Right renal cortex interstitium (tissue), 3 donors: ENCODE data around the gene PEA15. TPM values are rescaled to one million over a fixed set of nuclear protein-coding genes. Genes with fewer than 3 reads are reported as not detected.

ENCODE experiments used
- DNase-seq, 3 donors: peaks; one replicate each; pipeline ENCODE4 v3.0.0-alpha.2; 2013; ENCODE audit warnings: low read depth in 3 of 3, low spot score in 2 of 3
- polyA plus RNA-seq, 3 donors: library from polyadenylated mRNA; unstranded; fragments of 120-200 nt; gene quantifications; one replicate each; pipeline ENCODE4 v1.2.1, GENCODE V29; 2013; ENCODE audit not compliant: insufficient read length in 3 of 3

The PEA15 gene
- polyA plus RNA-seq = 100 to 1,000 TPM; 129 to 136 (median 132) TPM

DNA sequence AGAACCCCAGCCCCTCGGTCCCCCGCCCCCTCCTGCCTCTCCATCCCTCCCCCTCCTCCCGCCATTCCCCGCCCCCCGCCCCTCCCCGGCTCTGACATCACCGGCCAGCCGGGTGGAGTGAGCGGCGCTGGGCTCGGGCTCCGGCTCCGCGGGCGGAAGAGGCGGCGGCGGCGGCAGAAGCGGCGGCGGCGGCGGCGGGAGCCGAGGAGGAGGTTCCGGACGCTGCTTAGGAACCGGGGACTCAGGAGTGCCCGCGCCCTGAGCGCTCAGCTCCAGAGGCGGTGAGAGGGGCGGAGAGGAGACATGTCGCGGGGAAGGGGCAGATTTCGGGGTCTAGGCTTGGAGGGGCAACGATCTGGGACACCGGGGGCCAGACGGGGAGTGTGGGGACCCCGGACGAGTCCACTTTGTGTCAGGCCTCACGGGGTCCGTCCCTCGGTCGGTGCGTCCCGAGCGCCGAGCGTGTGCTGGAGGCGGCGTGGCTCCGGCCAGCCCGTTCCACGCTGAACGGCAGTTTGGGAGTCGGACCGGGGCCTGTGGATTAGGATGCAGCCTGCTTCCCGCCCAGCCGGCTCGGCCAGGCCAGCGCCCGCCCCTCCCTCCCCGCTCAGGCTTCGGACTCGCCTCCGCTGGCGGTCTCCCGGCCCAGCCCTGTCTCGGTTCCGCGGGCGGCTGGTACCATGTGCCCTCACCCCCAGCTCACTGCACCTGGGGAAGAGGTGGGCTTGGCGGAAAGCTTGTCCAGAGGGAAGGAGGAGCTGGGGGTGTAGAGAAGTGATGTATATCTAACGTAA is at the start of gene PEA15:
Gene PEA15, plus strand, starts transcription at position 143 of the 794 bp plus-strand sequence. CDS start 6,161 bp downstream, outside the sequence.
- no peak for DNase-seq

GRCh38 chr1:160156361-160156760 is 48.8 kb upstream of the PEA15 start:
- no peak for DNase-seq

DNA sequence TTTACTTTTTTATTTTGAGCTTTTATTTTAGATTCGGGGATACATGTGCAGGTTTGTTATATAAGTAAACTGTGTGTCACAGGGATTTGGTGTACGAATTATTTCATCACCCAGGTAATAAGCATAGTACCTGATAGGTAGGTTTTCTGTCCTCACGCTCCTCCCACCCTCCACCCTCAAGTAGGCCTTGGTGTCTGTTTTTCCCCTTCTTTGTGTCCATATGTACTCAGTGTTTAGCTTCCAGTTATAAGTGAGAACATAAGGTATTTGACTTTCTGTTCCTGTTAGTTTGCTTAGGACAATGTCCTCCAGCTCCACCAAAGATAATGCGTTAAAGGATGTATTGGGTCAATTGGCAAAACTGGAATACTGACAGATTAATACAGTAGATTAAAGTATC is 48.0 kb upstream of the PEA15 start:
- no peak for DNase-seq

DNA sequence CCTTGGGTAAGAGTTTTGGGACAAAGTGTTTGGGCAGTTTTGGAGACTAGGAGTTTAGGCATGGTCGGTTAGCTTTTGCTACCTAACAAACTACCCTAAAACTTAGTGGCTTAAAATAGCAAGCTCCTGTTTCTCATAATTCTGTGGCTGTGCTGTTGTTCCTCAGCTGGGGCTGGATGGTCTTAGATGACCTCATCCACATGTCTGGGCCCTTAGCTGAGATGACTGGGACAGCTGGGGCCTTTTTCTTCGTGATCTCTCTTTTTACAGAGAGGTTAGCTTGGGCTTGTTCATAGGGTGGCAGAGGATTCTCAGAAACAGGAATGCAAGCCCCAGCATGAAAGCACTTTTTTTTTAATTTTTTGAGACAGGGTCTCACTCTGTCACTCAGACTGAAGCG is 47.2 kb upstream of the PEA15 start:
- DNase-seq = no peak

DNA sequence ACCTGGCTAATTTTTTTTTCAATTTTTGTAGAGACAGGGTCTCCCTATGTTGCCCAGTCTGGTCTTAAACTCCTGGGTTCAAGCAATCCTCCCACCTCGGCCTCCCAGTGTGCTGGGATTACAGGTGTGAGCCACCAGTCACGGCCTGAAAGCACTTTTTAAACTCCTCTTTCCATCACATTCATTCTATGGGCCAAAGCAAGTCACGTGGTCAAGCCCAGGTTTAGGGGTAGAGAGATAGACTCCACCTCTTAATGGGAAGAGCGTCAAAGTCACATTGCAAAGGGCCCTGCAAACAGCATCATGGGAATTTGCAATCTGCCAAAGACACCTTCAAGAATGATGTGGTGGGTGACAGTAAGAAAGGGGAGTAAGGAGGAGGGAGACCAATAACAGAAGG is 46.6 kb upstream of the PEA15 start:
- no peak for DNase-seq

- DNase-seq = no peak
Measured at GRCh38 chr1:160159846-160160245, 45.3 kb upstream of the PEA15 start.

DNA sequence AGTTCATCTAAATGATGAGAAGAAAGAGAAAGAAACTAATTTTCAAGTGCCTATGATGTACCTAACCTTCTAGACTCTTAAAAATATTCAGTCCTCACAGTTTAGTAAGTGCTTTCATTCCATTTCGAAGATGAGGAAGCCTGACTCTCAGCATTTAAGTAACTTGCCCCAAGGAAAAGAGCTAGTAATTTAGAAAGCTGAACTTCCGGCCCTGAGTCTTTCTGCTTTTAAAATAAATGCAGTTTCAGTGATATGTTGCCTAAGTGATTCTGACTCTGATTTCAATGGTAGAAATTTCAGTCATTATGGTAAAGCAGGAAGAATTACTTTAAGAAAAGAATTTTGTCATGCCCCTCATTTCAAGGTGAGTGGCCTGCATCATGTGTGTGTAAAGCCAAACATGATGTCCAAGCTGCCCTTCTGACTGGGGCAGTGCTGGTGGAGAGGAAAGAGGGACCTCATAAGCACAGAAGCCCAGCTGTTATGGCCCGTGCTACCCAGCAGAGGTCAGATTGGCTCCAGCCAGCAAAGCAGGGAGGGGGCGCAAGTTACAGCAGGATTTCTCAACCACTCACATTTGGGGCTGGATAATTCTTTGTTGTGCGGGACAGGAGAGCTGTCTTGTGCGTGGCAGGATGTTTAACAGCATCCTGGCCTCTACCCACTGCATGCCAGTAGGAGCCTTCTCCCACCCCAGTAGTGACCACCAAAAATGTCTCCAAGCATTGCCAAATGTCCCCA is 43.0 kb upstream of the PEA15 start:
- DNase-seq = no peak

- no peak for DNase-seq
Measured at GRCh38 chr1:160162931-160163330, 42.3 kb upstream of the PEA15 start.

GRCh38 chr1:160163615-160164014 is 41.6 kb upstream of the PEA15 start:
- DNase-seq = no peak

DNA sequence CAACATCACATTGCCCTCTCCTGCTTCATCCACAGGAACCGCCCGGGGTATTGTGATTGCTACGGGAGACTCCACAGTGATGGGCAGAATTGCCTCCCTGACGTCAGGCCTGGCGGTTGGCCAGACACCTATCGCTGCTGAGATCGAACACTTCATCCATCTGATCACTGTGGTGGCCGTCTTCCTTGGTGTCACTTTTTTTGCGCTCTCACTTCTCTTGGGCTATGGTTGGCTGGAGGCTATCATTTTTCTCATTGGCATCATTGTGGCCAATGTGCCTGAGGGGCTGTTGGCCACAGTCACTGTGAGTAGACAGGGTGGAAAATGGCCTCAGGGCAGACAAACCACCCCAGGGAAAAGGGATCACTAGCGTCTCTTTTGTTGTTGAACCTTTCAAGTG is 41.1 kb upstream of the PEA15 start:
- DNase-seq = no peak

DNA sequence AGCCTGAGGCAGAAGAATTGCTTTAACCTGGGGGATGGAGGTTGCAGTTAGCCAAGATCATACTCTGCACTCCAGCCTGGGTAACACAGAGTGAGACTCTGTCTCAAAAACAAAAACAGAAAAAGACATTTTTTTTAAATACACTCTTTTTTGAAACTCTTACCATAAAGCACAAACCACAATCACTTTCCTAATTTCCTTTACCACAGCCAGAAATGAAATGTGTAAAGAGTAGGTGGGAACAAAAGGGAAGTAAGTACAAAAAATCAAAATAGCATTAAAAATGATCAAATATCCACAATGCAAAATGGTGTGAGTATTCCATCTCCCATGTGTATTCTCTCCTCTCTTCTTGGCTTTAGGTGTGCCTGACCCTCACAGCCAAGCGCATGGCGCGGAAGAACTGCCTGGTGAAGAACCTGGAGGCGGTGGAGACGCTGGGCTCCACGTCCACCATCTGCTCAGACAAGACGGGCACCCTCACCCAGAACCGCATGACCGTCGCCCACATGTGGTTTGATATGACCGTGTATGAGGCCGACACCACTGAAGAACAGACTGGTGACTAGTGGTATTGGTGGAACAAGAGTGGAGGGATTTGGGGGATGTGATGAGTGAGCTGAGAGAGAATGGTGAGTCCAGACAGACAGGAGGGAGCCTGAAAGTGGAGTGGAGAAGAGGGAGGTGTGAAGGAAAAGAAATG is 38.9 kb upstream of the PEA15 start:
- DNase-seq = no peak

GRCh38 chr1:160167056-160167455 is 38.1 kb upstream of the PEA15 start:
- DNase-seq = no peak

DNA sequence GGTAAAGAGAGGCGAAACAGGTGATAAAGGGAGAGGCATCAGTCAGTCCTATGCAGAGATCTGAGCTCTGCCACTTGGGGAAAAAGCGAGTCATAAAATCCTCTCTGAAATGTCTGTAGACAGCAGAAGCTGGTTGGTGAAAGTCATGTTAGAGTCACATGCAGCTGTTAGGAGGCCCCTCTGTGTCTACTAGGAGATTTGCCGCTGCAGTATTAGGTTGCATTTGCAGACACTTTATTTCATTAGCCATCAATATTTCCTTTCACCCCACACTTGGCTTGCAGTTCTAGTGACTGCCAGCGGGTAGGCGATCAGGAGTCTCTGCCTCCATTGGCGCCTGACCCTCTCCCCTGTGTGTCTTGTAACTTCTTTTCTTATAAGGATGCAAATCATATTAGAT is 37.6 kb upstream of the PEA15 start:
- DNase-seq = no peak

DNA sequence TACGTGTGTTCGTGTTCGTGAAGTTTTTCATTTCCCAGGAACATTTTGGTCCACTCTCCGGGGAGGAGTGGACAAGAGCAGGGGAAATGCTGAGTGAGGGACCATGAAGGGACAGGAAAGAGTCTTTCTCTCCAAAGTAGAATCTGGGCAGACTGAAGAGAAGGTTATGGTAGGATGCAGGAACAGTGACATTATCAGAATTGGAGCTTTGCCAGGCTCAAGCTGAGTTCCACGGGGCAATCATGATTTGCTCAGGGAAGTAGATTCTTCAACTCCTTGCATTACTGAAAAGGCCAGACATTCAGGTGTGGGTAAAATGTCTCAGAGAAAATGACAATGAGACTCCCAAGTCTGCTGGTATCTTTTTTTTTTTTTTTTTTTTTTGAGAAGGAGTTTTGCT is 37.2 kb upstream of the PEA15 start:
- no peak for DNase-seq

GRCh38 chr1:160168609-160169369 is 36.4 kb upstream of the PEA15 start:
- DNase-seq = no peak

DNA sequence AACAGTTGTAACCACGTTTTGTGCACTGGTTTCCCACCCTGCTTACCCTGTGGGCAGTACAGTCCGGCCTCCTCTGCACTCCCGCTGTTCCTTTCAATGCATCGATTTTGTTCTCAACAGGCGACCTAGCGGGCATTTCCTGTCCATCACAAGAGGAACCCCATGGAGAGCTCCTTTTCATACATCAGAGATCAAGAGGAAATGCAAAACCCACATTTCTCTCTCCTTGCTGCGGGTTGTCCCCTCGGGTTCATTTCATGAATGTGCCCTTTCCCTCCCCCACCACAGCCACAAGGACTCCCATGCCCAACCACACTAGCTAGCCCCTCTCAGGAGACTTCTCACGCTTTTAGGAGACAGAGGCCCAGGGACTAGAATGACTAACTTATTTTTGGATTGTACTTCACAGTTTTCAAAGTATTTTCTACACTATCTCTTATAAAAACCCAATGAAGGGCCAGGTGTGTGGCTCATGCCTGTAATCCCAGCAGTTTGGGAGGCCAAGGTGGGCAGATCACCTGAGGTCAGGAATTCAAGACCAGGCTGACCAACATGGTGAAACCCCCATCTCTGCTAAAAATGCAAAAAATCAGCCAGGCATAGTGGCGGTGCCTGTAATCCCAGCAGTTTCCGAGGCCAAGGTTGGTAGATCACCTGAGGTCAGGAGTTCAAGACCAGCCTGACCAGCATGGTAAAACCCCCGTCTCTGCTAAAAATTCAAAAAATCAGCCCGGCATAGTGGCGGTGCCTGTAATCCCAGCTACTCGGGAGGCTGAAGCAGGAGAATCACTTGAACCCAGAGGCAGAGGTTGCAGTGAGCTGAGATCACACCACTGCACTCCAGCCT is 35.4 kb upstream of the PEA15 start:
- DNase-seq = no peak

DNA sequence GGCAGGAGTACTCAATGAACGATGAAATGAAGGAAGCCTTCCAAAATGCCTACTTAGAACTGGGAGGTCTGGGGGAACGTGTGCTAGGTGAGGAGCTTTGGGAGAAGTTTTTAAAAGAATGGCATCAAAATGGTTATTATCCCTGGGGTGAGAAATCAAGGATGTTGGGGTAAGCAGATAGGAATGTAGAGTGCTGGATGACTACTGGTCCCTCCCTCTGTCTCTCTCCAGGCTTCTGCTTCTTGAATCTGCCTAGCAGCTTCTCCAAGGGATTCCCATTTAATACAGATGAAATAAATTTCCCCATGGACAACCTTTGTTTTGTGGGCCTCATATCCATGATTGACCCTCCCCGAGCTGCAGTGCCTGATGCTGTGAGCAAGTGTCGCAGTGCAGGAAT is 33.8 kb upstream of the PEA15 start:
- no peak for DNase-seq

DNA sequence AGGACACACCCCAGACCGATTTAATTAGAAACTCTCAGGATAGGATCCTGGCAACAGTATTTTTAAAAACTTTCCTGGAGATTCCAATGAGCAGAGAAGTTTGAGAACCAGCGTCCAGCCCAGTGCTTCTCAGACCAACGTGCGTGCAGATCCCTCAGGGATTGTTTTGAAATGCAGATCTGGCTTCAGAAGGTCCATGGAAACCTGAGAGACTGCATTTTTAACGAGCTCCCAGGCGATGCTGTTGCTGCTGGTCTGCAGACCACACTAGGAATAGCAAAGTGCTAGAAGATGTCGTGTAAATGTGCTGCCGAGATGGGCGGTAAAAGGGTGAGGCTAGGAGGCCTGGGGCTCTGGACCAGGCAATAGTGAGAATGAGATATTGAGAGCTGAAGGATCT is 33.2 kb upstream of the PEA15 start:
- DNase-seq = no peak

- no peak for DNase-seq
Measured at GRCh38 chr1:160177231-160177630, 28.0 kb upstream of the PEA15 start.

DNA sequence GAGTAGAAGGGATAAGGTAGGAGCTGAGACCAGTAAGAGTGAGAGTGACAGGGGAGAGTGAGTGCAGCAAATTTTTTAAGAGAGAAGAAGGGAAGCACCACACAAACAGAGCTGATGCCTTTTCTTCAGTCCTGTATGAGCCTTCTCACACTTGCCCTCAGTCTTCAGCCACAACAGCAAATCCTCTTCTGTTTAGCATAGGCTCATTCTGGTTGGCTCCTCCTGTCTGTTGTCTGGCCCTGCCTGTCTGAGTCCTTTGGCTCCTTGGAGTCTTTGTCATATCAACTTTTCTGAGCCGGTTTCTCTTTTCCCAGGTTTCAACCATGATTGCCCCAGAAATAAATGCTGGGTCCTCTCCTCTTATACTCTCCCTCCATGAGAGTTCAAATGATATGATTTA is 27.5 kb upstream of the PEA15 start:
- no peak for DNase-seq
